Measurements from ENCODE around the gene SNUPN. TPM values are rescaled to one million over a fixed set of nuclear protein-coding genes. Genes with fewer than 3 reads are reported as not detected.

SNUPN gene
- total and polyA plus RNA-seq, 2 donors (not counting 1 experiment from before 2014, with no cell fraction given): 32.1 to 32.7 TPM

DNA sequence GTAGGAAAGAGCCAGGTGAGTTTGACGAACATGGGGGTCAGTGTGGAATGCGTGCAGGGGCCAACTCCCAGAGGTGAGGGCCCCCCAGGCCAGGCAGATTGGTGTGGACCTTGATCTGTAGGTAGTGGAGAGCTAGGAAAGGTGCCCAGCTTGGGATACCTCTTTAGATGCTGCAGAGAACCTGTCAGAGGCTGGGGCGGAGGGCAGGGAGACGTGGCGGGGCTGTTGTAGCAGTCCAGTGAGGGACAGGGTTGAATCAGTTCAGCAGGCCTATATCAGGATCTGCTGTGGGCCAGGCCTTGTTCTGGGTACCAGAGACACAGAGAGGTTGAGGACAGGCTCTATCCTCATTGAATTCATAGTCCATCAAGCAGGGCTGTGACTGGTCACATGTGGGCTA is 30.8 kb upstream of the SNUPN start:
- Histone ChIP-seq H3K79me2 (ENCODE audit: control insufficient read depth, insufficient read depth, low read length) (peaks cover 68% of the 10 kb centered on the region), H3K36me3 (ENCODE audit: control insufficient read depth, insufficient read depth, low read length) (peaks cover 23% of the 10 kb centered on the region), H3K9ac (ENCODE audit: insufficient read depth, low read length) (no peak overlapping the region), H3K9me3 (ENCODE audit: control insufficient read depth, insufficient read depth, low read depth, low read length) (no peaks in the 10 kb centered on the region), H3K4me1 (ENCODE audit: control insufficient read depth, extremely low read depth, insufficient read depth, low read length) (peaks cover 33% of the 10 kb centered on the region), H3K4me2 (ENCODE audit: extremely low read depth, insufficient read depth, low read length) (no peak overlapping the region), H3K27me3 (ENCODE audit: control insufficient read depth, insufficient read depth, low read length) (no peaks in the 10 kb centered on the region), H3K27ac (ENCODE audit: insufficient read depth, low read length) (no peak overlapping the region), H3K4me3 (replicated peaks in 1 of 4; ENCODE audit: control extremely low read depth in 1 of 4, insufficient read depth in 1 of 4, low read depth in 3 of 4, low read length in 4 of 4) (no peak overlapping the region), H2AFZ (ENCODE audit: low read length) (no peak overlapping the region), H4K20me1 (ENCODE audit: control insufficient read depth, extremely low read depth, insufficient read depth, low read length) (no peaks in the 10 kb centered on the region)
- no peak for DNase-seq (ENCODE audit: low read depth in 2 of 2)
- no peak for TF ChIP-seq EZH2 (IDR thresholded peaks at IDR 0.05; ENCODE audit: low read length, missing control alignments)
- TF ChIP-seq, protein P1, sequence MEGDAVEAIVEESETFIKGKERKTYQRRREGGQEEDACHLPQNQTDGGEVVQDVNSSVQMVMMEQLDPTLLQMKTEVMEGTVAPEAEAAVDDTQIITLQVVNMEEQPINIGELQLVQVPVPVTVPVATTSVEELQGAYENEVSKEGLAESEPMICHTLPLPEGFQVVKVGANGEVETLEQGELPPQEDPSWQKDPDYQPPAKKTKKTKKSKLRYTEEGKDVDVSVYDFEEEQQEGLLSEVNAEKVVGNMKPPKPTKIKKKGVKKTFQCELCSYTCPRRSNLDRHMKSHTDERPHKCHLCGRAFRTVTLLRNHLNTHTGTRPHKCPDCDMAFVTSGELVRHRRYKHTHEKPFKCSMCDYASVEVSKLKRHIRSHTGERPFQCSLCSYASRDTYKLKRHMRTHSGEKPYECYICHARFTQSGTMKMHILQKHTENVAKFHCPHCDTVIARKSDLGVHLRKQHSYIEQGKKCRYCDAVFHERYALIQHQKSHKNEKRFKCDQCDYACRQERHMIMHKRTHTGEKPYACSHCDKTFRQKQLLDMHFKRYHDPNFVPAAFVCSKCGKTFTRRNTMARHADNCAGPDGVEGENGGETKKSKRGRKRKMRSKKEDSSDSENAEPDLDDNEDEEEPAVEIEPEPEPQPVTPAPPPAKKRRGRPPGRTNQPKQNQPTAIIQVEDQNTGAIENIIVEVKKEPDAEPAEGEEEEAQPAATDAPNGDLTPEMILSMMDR (conservative IDR thresholded peaks at IDR 0.05 in 1 of 2, IDR thresholded peaks at IDR 0.05 in 1 of 2; ENCODE audit: low read depth in 1 of 2, low read length in 2 of 2): no peak

DNA sequence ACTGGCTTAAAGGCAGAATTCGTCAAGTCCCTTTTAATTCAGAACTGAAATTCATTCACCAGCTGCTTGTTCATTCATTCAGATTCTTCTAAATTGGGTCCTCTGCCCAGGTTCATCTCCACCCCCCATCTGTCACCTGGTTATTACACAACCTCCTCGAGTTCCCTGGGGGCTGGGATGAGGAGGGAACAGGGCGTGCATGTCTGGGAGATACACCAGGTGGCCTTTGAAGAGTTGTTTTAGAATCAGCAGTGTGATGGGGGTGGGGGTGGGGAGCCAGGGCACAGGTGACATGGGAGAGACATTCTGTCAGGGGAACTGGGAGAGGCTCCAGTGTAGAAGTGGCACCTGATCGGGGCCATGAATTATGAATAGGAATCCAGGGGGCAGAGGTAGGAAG is 30.4 kb upstream of the SNUPN start:
- no peak overlapping the region for H3K27ac ChIP-seq (ENCODE audit: insufficient read depth, low read length)
- H3K4me1 ChIP-seq (ENCODE audit: control insufficient read depth, extremely low read depth, insufficient read depth, low read length): peaks cover 35% of the 10 kb centered on the region

DNA sequence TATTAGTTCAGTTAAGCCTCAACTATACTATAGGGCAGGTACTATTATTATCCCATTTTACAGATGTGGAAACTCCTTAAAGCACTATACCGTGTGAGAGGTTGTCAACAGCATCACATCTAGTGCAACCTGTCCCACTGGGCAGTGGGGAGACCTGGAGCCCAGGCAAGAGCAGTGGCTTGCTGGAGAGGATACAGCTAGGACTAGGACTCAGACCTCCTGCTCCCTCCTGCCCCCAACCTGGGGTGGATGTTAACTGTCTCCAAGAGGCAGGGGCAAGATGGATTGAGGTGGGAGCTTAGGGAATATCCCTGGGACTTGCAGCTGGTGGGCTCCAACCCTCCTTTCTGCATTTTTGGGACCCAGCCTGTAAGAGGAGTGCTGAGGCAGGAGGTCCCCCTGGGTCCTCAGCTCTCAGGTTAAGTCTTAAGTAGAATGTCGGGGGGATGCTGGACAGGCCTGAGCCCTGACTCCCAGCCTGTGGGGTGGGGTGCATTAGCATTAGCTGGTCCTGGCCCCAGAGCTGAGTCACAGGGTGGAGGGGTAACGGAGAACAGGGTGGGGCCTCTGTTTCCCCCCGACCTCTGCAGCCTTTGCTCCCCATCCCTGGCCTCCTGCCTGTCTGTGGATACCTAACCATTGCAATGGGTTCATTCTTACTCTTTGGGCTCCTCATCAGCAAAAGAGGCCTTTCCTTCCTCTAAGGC is 28.8 kb upstream of the SNUPN start:
- H4K20me1 ChIP-seq (ENCODE audit: control insufficient read depth, extremely low read depth, insufficient read depth, low read length): no peaks in the 10 kb centered on the region
- no peak overlapping the region for H3K27ac ChIP-seq (ENCODE audit: insufficient read depth, low read length)
- H3K4me1 ChIP-seq (ENCODE audit: control insufficient read depth, extremely low read depth, insufficient read depth, low read length): peaks cover 35% of the 10 kb centered on the region
- no peak overlapping the region for H2AFZ ChIP-seq (ENCODE audit: low read length)
- no peaks in the 10 kb centered on the region for H3K9me3 ChIP-seq (ENCODE audit: control insufficient read depth, insufficient read depth, low read depth, low read length)
- no peaks in the 10 kb centered on the region for H3K27me3 ChIP-seq (ENCODE audit: control insufficient read depth, insufficient read depth, low read length)
- H3K36me3 ChIP-seq (ENCODE audit: control insufficient read depth, insufficient read depth, low read length): peaks cover 24% of the 10 kb centered on the region
- DNase-seq (ENCODE audit: low read depth in 2 of 2): no peak
- no peak overlapping the region for H3K4me2 ChIP-seq (ENCODE audit: extremely low read depth, insufficient read depth, low read length)
- no peak overlapping the region for H3K4me3 ChIP-seq (replicated peaks in 1 of 4; ENCODE audit: control extremely low read depth in 1 of 4, insufficient read depth in 1 of 4, low read depth in 3 of 4, low read length in 4 of 4)
- H3K9ac ChIP-seq (ENCODE audit: insufficient read depth, low read length): no peak overlapping the region
- H3K79me2 ChIP-seq (ENCODE audit: control insufficient read depth, insufficient read depth, low read length): peaks cover 86% of the 10 kb centered on the region
- TF ChIP-seq EZH2 (IDR thresholded peaks at IDR 0.05; ENCODE audit: low read length, missing control alignments): no peak
- TF ChIP-seq, protein P1 (conservative IDR thresholded peaks at IDR 0.05 in 1 of 2, IDR thresholded peaks at IDR 0.05 in 1 of 2; ENCODE audit: low read depth in 1 of 2, low read length in 2 of 2): no peak

More for the DNA sequence above, 30.4 kb upstream of the SNUPN start:
- TF ChIP-seq EZH2 (IDR thresholded peaks at IDR 0.05; ENCODE audit: low read length, missing control alignments): no peak
- TF ChIP-seq, protein P1 (conservative IDR thresholded peaks at IDR 0.05 in 1 of 2, IDR thresholded peaks at IDR 0.05 in 1 of 2; ENCODE audit: low read depth in 1 of 2, low read length in 2 of 2): no peak
- Histone ChIP-seq H3K36me3 (ENCODE audit: control insufficient read depth, insufficient read depth, low read length) (peaks cover 23% of the 10 kb centered on the region), H3K9ac (ENCODE audit: insufficient read depth, low read length) (no peak overlapping the region), H3K9me3 (ENCODE audit: control insufficient read depth, insufficient read depth, low read depth, low read length) (no peaks in the 10 kb centered on the region), H3K4me2 (ENCODE audit: extremely low read depth, insufficient read depth, low read length) (no peak overlapping the region), H3K27me3 (ENCODE audit: control insufficient read depth, insufficient read depth, low read length) (no peaks in the 10 kb centered on the region), H4K20me1 (ENCODE audit: control insufficient read depth, extremely low read depth, insufficient read depth, low read length) (no peaks in the 10 kb centered on the region), H3K4me3 (replicated peaks in 1 of 4; ENCODE audit: control extremely low read depth in 1 of 4, insufficient read depth in 1 of 4, low read depth in 3 of 4, low read length in 4 of 4) (no peak overlapping the region), H3K79me2 (ENCODE audit: control insufficient read depth, insufficient read depth, low read length) (peaks cover 72% of the 10 kb centered on the region), H2AFZ (ENCODE audit: low read length) (no peak overlapping the region)
- DNase-seq (ENCODE audit: low read depth in 2 of 2): no peak
